ENCODE measurements around the gene LBP. TPM values are rescaled to one million over a fixed set of nuclear protein-coding genes. Genes with fewer than 3 reads are reported as not detected.

LBP gene
- total and polyA plus RNA-seq, 10 of the 15 experiments (the other 5 are each of a cell fraction or from before 2014, with no cell fraction given), result 0.04 to 0.10 TPM; not detected in 8

GRCh38 chr20:38426006-38426897 is 80.0 kb downstream of the LBP start:
- ATAC-seq (no peak), FAIRE-seq (no peak), DNase-seq (ENCODE audit: low read depth, low spot score) (no peak)
- in situ Hi-C loops (cut with MboI), result no loop called here
- Histone ChIP-seq H3K4me1 (ENCODE audit: control insufficient read depth, insufficient read depth, low read length) (no peaks in the 10 kb centered on the region), H4K20me1 (ENCODE audit: control insufficient read depth, insufficient read depth) (peaks cover 18% of the 10 kb centered on the region), H3K36me3 (ENCODE audit: control insufficient read depth in 2 of 2, insufficient read depth in 2 of 2, low read length in 1 of 2) (peaks cover 68% of the 10 kb centered on the region in 2 experiments), H3K9me3 (replicated peaks; ENCODE audit: control insufficient read depth, insufficient read depth, low read length) (no peaks in the 10 kb centered on the region), H3K27ac (ENCODE audit: control insufficient read depth, insufficient read depth) (no peak overlapping the region), H3K4me3 (no peak overlapping the region), H2AFZ (ENCODE audit: control insufficient read depth, low read depth, low read length) (no peak overlapping the region), H3K4me2 (ENCODE audit: control insufficient read depth, insufficient read depth) (peak overlapping the region; percentile 31; the same call in 1 of the 2 replicates), H3K9ac (ENCODE audit: control insufficient read depth, insufficient read depth, low read length) (no peak overlapping the region), H3K79me2 (ENCODE audit: control insufficient read depth, insufficient read depth, low read length) (peaks cover 51% of the 10 kb centered on the region), H3K27me3 (replicated peaks in 1 of 2; ENCODE audit: control insufficient read depth in 2 of 2, insufficient read depth in 2 of 2, low read length in 1 of 2) (no peaks in the 10 kb centered on the region)
- ChIA-PET SMC1A (ENCODE audit: uncharacterized antibody, unreplicated experiment) (no interaction called here), CTCF (interaction anchor here (0.9 to 1.2 kb wide), 2 partner anchors 8 to 9 kb away, joined by 4 read pairs; partner anchors contain the start of gene SNHG17), RAD21 (ENCODE audit: unreplicated experiment) (no interaction called here), POLR2A (interaction anchor here (0.6 to 1.1 kb wide), 2 partner anchors 9 to 90 kb away, joined by 3 to 4 read pairs; partner anchors contain the start of gene SNHG17)
- intact Hi-C loops (cut with micrococcal nuclease; ENCODE audit: unreplicated experiment), result no loop called here
- peak; percentile 38; the same call in 1 of the 2 replicates for TF ChIP-seq POLR2A (IDR thresholded peaks at IDR 0.05; ENCODE audit: low read depth, low read length)
- TF ChIP-seq, protein P1, sequence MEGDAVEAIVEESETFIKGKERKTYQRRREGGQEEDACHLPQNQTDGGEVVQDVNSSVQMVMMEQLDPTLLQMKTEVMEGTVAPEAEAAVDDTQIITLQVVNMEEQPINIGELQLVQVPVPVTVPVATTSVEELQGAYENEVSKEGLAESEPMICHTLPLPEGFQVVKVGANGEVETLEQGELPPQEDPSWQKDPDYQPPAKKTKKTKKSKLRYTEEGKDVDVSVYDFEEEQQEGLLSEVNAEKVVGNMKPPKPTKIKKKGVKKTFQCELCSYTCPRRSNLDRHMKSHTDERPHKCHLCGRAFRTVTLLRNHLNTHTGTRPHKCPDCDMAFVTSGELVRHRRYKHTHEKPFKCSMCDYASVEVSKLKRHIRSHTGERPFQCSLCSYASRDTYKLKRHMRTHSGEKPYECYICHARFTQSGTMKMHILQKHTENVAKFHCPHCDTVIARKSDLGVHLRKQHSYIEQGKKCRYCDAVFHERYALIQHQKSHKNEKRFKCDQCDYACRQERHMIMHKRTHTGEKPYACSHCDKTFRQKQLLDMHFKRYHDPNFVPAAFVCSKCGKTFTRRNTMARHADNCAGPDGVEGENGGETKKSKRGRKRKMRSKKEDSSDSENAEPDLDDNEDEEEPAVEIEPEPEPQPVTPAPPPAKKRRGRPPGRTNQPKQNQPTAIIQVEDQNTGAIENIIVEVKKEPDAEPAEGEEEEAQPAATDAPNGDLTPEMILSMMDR (IDR thresholded peaks at IDR 0.05 in 2 of 3, conservative IDR thresholded peaks at IDR 0.05 in 1 of 3; ENCODE audit: control insufficient read depth in 2 of 3, extremely low read depth in 1 of 3, insufficient read depth in 1 of 3, low read depth in 3 of 3, low read length in 3 of 3), result no peak
- 86% methylated on average over 15 of the region's 15 CpGs for WGBS (ENCODE audit: insufficient coverage, insufficient replicate concordance, low lambda C conversion rate, missing lambda C conversion rate)
- no TSS peak for BruUV-seq (replicated peaks)

Small RNA genes lying within 50 kb of the gene (small RNA-seq; reads per million reads assigned to genes)
- gene RF00056 (not detected), gene SNORA71B (13.0 reads per million, percentile 96 among the genes with 10 or more reads in this experiment)

Other genes with a start within 250 kb of the LBP start
- gene TGM2, start 181.2 kb upstream of the LBP start, total RNA-seq (2014; rRNA removed), result 0.85 and 0.87 TPM in 2 replicates
- 0.45 and 0.51 TPM in 2 replicates for gene TGM2, start 181.2 kb upstream of the LBP start, total RNA-seq (2014; rRNA removed; fragmentation: Illumina TruSeq; extraction: Trizol)
- 1.2 and 1.8 TPM in 2 replicates for gene TGM2, start 181.2 kb upstream of the LBP start, total RNA-seq (2021)
- gene TGM2, start 181.2 kb upstream of the LBP start, polyA plus RNA-seq (2011; rRNA removed), result 0.85 and 1.9 TPM in 2 replicates
- gene TGM2, start 181.2 kb upstream of the LBP start, polyA plus RNA-seq (2014; fragmentation: Illumina TruSeq; extraction: Trizol), result 0.30 and 0.54 TPM in 2 replicates
- gene TGM2, start 181.2 kb upstream of the LBP start, polyA plus RNA-seq (2014; fragmentation: Nextera tagmentation; extraction: Ambion mirVana), result under 1 TPM; 0.11 to 0.16 TPM
- gene TGM2, start 181.2 kb upstream of the LBP start, polyA plus RNA-seq (2014; rRNA removed), result 0.68 and 1.1 TPM in 2 replicates
- under 1 TPM; 0.25 to 0.47 TPM for gene TGM2, start 181.2 kb upstream of the LBP start, polyA plus RNA-seq (2016; fragmentation: Nextera tagmentation; extraction: Ambion mirVana)
- gene KIAA1755, start 85.7 kb upstream of the LBP start, total RNA-seq (2014; rRNA removed), result not detected in 2 replicates
- gene KIAA1755, start 85.7 kb upstream of the LBP start, total RNA-seq (2014; rRNA removed; fragmentation: Illumina TruSeq; extraction: Trizol), result not detected in 2 replicates
- gene KIAA1755, start 85.7 kb upstream of the LBP start, total RNA-seq (2021), result not detected in 2 replicates
- not detected in 2 replicates for gene KIAA1755, start 85.7 kb upstream of the LBP start, polyA plus RNA-seq (2011; rRNA removed)
- not detected in 2 replicates for gene KIAA1755, start 85.7 kb upstream of the LBP start, polyA plus RNA-seq (2014; fragmentation: Illumina TruSeq; extraction: Trizol)
- gene KIAA1755, start 85.7 kb upstream of the LBP start, polyA plus RNA-seq (2014; fragmentation: Nextera tagmentation; extraction: Ambion mirVana), result not detected
- gene KIAA1755, start 85.7 kb upstream of the LBP start, polyA plus RNA-seq (2014; rRNA removed), result not detected in 2 replicates
- not detected for gene KIAA1755, start 85.7 kb upstream of the LBP start, polyA plus RNA-seq (2016; fragmentation: Nextera tagmentation; extraction: Ambion mirVana)
- not detected in 2 replicates for gene BPI, start 42.3 kb upstream of the LBP start, total RNA-seq (2014; rRNA removed)
- gene BPI, start 42.3 kb upstream of the LBP start, total RNA-seq (2014; rRNA removed; fragmentation: Illumina TruSeq; extraction: Trizol), result not detected in 2 replicates
- gene BPI, start 42.3 kb upstream of the LBP start, total RNA-seq (2021), result not detected in 2 replicates
- gene BPI, start 42.3 kb upstream of the LBP start, polyA plus RNA-seq (2011; rRNA removed), result not detected in 2 replicates
- not detected in 2 replicates for gene BPI, start 42.3 kb upstream of the LBP start, polyA plus RNA-seq (2014; fragmentation: Illumina TruSeq; extraction: Trizol)
- gene BPI, start 42.3 kb upstream of the LBP start, polyA plus RNA-seq (2014; fragmentation: Nextera tagmentation; extraction: Ambion mirVana), result not detected
- not detected in 2 replicates for gene BPI, start 42.3 kb upstream of the LBP start, polyA plus RNA-seq (2014; rRNA removed)
- not detected for gene BPI, start 42.3 kb upstream of the LBP start, polyA plus RNA-seq (2016; fragmentation: Nextera tagmentation; extraction: Ambion mirVana)
- 22.9 and 24.4 TPM in 2 replicates for gene SNHG17, start 88.8 kb downstream of the LBP start, total RNA-seq (2014; rRNA removed)
- 22.9 and 23.9 TPM in 2 replicates for gene SNHG17, start 88.8 kb downstream of the LBP start, total RNA-seq (2014; rRNA removed; fragmentation: Illumina TruSeq; extraction: Trizol)
- 50.3 and 63.0 TPM in 2 replicates for gene SNHG17, start 88.8 kb downstream of the LBP start, total RNA-seq (2021)
- 23.5 and 33.9 TPM in 2 replicates for gene SNHG17, start 88.8 kb downstream of the LBP start, polyA plus RNA-seq (2011; rRNA removed)
- 15.3 and 20.8 TPM in 2 replicates for gene SNHG17, start 88.8 kb downstream of the LBP start, polyA plus RNA-seq (2014; fragmentation: Illumina TruSeq; extraction: Trizol)
- gene SNHG17, start 88.8 kb downstream of the LBP start, polyA plus RNA-seq (2014; fragmentation: Nextera tagmentation; extraction: Ambion mirVana), result 10 to 100 TPM; 25.6 to 33.9 TPM
- gene SNHG17, start 88.8 kb downstream of the LBP start, polyA plus RNA-seq (2014; rRNA removed), result 62.2 and 69.4 TPM in 2 replicates
- gene SNHG17, start 88.8 kb downstream of the LBP start, polyA plus RNA-seq (2016; fragmentation: Nextera tagmentation; extraction: Ambion mirVana), result 10 to 100 TPM; 45.8 to 47.3 TPM
- 17.9 and 20.8 TPM in 2 replicates for gene RALGAPB, start 126.4 kb downstream of the LBP start, total RNA-seq (2014; rRNA removed)
- 17.3 and 17.6 TPM in 2 replicates for gene RALGAPB, start 126.4 kb downstream of the LBP start, total RNA-seq (2014; rRNA removed; fragmentation: Illumina TruSeq; extraction: Trizol)
- gene RALGAPB, start 126.4 kb downstream of the LBP start, total RNA-seq (2021), result 19.6 and 21.4 TPM in 2 replicates
- 18.1 and 19.4 TPM in 2 replicates for gene RALGAPB, start 126.4 kb downstream of the LBP start, polyA plus RNA-seq (2011; rRNA removed)
- gene RALGAPB, start 126.4 kb downstream of the LBP start, polyA plus RNA-seq (2014; fragmentation: Illumina TruSeq; extraction: Trizol), result 23.2 and 30.7 TPM in 2 replicates
- gene RALGAPB, start 126.4 kb downstream of the LBP start, polyA plus RNA-seq (2014; fragmentation: Nextera tagmentation; extraction: Ambion mirVana), result 1 to 10 TPM; 3.7 to 4.2 TPM
- 13.6 and 14.9 TPM in 2 replicates for gene RALGAPB, start 126.4 kb downstream of the LBP start, polyA plus RNA-seq (2014; rRNA removed)
- gene RALGAPB, start 126.4 kb downstream of the LBP start, polyA plus RNA-seq (2016; fragmentation: Nextera tagmentation; extraction: Ambion mirVana), result 10 to 100 TPM; 11.5 to 11.7 TPM
- gene ADIG, start 234.7 kb downstream of the LBP start, total RNA-seq (2014; rRNA removed), result not detected in 2 replicates
- not detected in 2 replicates for gene ADIG, start 234.7 kb downstream of the LBP start, total RNA-seq (2014; rRNA removed; fragmentation: Illumina TruSeq; extraction: Trizol)
- not detected in 2 replicates for gene ADIG, start 234.7 kb downstream of the LBP start, total RNA-seq (2021)
- gene ADIG, start 234.7 kb downstream of the LBP start, polyA plus RNA-seq (2011; rRNA removed), result not detected in 2 replicates
- not detected in 2 replicates for gene ADIG, start 234.7 kb downstream of the LBP start, polyA plus RNA-seq (2014; fragmentation: Illumina TruSeq; extraction: Trizol)
- not detected for gene ADIG, start 234.7 kb downstream of the LBP start, polyA plus RNA-seq (2014; fragmentation: Nextera tagmentation; extraction: Ambion mirVana)
- gene ADIG, start 234.7 kb downstream of the LBP start, polyA plus RNA-seq (2014; rRNA removed), result not detected in 2 replicates
- not detected for gene ADIG, start 234.7 kb downstream of the LBP start, polyA plus RNA-seq (2016; fragmentation: Nextera tagmentation; extraction: Ambion mirVana)

Data from GM12878 (cell line).